OCI-LY1 (cell line): Measurements from ENCODE around the gene P4HA1.

ENCODE experiments used
- H2AFZ ChIP-seq: fragments of 200-600 bp; sonication (generic), shearing (Covaris generic); 2 replicates; pipeline ENCODE4 v1.6.0; 2014; ENCODE audit warnings: antibody characterized with exemption, mild to moderate bottlenecking, low read length
- H3F3A ChIP-seq: fragments of 200-600 bp; sonication (generic), shearing (Covaris generic); 2 replicates; pipeline ENCODE4 v1.6.0; 2014; ENCODE audit warnings: mild to moderate bottlenecking, antibody characterized with exemption, low read length, moderate library complexity; ENCODE audit not compliant: insufficient read depth
- H3K27ac ChIP-seq: fragments of 200-600 bp; sonication (generic); 2 replicates; pipeline ENCODE4 v1.5.1; 2014; ENCODE audit warnings: low read length, mixed run types, mild to moderate bottlenecking, low read depth; ENCODE audit not compliant: poor library complexity, severe bottlenecking
- H3K27me3 ChIP-seq: fragments of 200-600 bp; sonication (generic); 2 replicates; pipeline ENCODE4 v1.6.0; 2014; ENCODE audit warnings: antibody characterized with exemption, mild to moderate bottlenecking, low read length, moderate library complexity; ENCODE audit not compliant: insufficient read depth
- H3K36me3 ChIP-seq: fragments of 200-600 bp; sonication (generic); 2 replicates; pipeline ENCODE4 v1.6.1; 2014; ENCODE audit warnings: mild to moderate bottlenecking, antibody characterized with exemption, low read length, moderate library complexity, mixed read lengths; ENCODE audit not compliant: insufficient read depth
- H3K4me1 ChIP-seq: fragments of 200-600 bp; sonication (generic); 2 replicates; pipeline ENCODE4 v1.5.1; 2014; ENCODE audit warnings: mild to moderate bottlenecking, low read length, moderate library complexity; ENCODE audit not compliant: insufficient read depth, severe bottlenecking
- H3K4me2 ChIP-seq: fragments of 200-600 bp; sonication (generic), shearing (Covaris generic); 2 replicates; pipeline ENCODE4 v1.6.1; 2014; ENCODE audit warnings: low read length
- H3K4me3 ChIP-seq: fragments of 200-600 bp; sonication (generic); 2 replicates; pipeline ENCODE4 v1.5.1; 2014; ENCODE audit warnings: low read length, low read depth, mild to moderate bottlenecking, mixed read lengths; ENCODE audit not compliant: poor library complexity, severe bottlenecking
- H3K79me2 ChIP-seq: fragments of 200-600 bp; shearing (Covaris generic); 2 replicates; pipeline ENCODE4 v1.6.1; 2016; ENCODE audit warnings: mixed run types, low read length, mixed read lengths; ENCODE audit not compliant: insufficient read depth
- H3K9ac ChIP-seq: fragments of 200-600 bp; sonication (generic), shearing (Covaris generic); 2 replicates; pipeline ENCODE4 v1.6.1; 2014; ENCODE audit warnings: mild to moderate bottlenecking, low read length, mixed read lengths
- H3K9me2 ChIP-seq: fragments of 200-600 bp; sonication (generic), shearing (Covaris generic); 2 replicates; pipeline ENCODE4 v1.6.1; 2014; ENCODE audit warnings: low read depth, mild to moderate bottlenecking, low read length, mixed read lengths
- H3K9me3 ChIP-seq: fragments of 200-600 bp; shearing (Covaris generic); 2 replicates; pipeline ENCODE4 v1.6.1; 2014; ENCODE audit warnings: low read length, mixed read lengths
- H4K20me1 ChIP-seq: fragments of 200-600 bp; sonication (generic), shearing (Covaris generic); 2 replicates; pipeline ENCODE4 v1.6.0; 2016; ENCODE audit warnings: mild to moderate bottlenecking, low read length; ENCODE audit not compliant: insufficient read depth
- CTCF ChIP-seq: fragments of 200-600 bp; sonication (generic), shearing (Covaris generic); IDR thresholded peaks from 2 replicates; pipeline ENCODE4 v1.5.1; 2017; ENCODE audit warnings: mild to moderate bottlenecking, antibody characterized with exemption, low read length, moderate library complexity, mixed read lengths
- EZH2 ChIP-seq: fragments of 200-600 bp; sonication (generic), shearing (Covaris generic); IDR thresholded peaks from 2 replicates; pipeline ENCODE4 v1.8.0; 2017; ENCODE audit warnings: borderline replicate concordance, mixed run types, mild to moderate bottlenecking, antibody characterized with exemption, low read length, moderate library complexity, mixed read lengths

P4HA1 gene

GRCh38 chr10:73126343-73126742, 29.7 kb upstream of the P4HA1 start:
- Histone ChIP-seq H3K79me2 (no peaks in the 10 kb centered on the region), H4K20me1 (no peaks in the 10 kb centered on the region)
- TF ChIP-seq EZH2 (no peak), CTCF (no peak)

GRCh38 chr10:73119952-73120351, 23.3 kb upstream of the P4HA1 start:
- no peak overlapping the region for H3K4me3 ChIP-seq

More at GRCh38 chr10:73126343-73126742, 29.7 kb upstream of the P4HA1 start:
- no peak overlapping the region for H3K9ac ChIP-seq
- no peaks in the 10 kb centered on the region for H3K9me2 ChIP-seq
- H3K4me2 ChIP-seq, result no peak overlapping the region
- no peaks in the 10 kb centered on the region for H3F3A ChIP-seq
- H3K36me3 ChIP-seq, result peaks cover 54% of the 10 kb centered on the region
- no peaks in the 10 kb centered on the region for H3K4me1 ChIP-seq
- H3K9me3 ChIP-seq, result no peaks in the 10 kb centered on the region
- H3K27ac ChIP-seq, result no peak overlapping the region
- H3K4me3 ChIP-seq, result no peak overlapping the region
- no peaks in the 10 kb centered on the region for H3K27me3 ChIP-seq
- no peak overlapping the region for H2AFZ ChIP-seq

GRCh38 chr10:73119457-73119856, 22.8 kb upstream of the P4HA1 start:
- no peaks in the 10 kb centered on the region for H3K4me1 ChIP-seq
- no peaks in the 10 kb centered on the region for H3F3A ChIP-seq
- H3K27me3 ChIP-seq, result no peaks in the 10 kb centered on the region
- H3K4me3 ChIP-seq, result no peak overlapping the region
- no peak overlapping the region for H2AFZ ChIP-seq
- H3K4me2 ChIP-seq, result no peak overlapping the region
- H3K27ac ChIP-seq, result no peak overlapping the region
- H3K9ac ChIP-seq, result no peak overlapping the region
- H4K20me1 ChIP-seq, result no peaks in the 10 kb centered on the region
- no peaks in the 10 kb centered on the region for H3K9me2 ChIP-seq
- no peaks in the 10 kb centered on the region for H3K79me2 ChIP-seq
- no peaks in the 10 kb centered on the region for H3K9me3 ChIP-seq
- TF ChIP-seq EZH2 (no peak), CTCF (no peak)
- H3K36me3 ChIP-seq, result peaks cover 23% of the 10 kb centered on the region; the same call in 1 of the 2 replicates

More at GRCh38 chr10:73119952-73120351, 23.3 kb upstream of the P4HA1 start:
- H3K9me3 ChIP-seq, result no peaks in the 10 kb centered on the region
- H3K4me1 ChIP-seq, result no peaks in the 10 kb centered on the region
- no peaks in the 10 kb centered on the region for H3K9me2 ChIP-seq
- no peaks in the 10 kb centered on the region for H4K20me1 ChIP-seq
- TF ChIP-seq CTCF (no peak), EZH2 (no peak)
- no peak overlapping the region for H3K27ac ChIP-seq
- no peaks in the 10 kb centered on the region for H3F3A ChIP-seq
- H3K27me3 ChIP-seq, result no peaks in the 10 kb centered on the region
- H3K36me3 ChIP-seq, result peaks cover 25% of the 10 kb centered on the region; the same call in 1 of the 2 replicates
- H3K4me2 ChIP-seq, result no peak overlapping the region
- no peaks in the 10 kb centered on the region for H3K79me2 ChIP-seq
- no peak overlapping the region for H3K9ac ChIP-seq
- no peak overlapping the region for H2AFZ ChIP-seq
